IPS-18c (cell line): ENCODE data around the gene C12orf56.

Source experiments
- H3K4me3 ChIP-seq: 2 replicates; pipeline ENCODE4 v1.7.0; 2013; ENCODE audit warnings: low read depth, mild to moderate bottlenecking, low read length, moderate library complexity; ENCODE audit not compliant: insufficient read depth
- H3K9me3 ChIP-seq: one replicate; pipeline ENCODE4 v1.6.1; 2013; ENCODE audit warnings: mild to moderate bottlenecking, low read length, moderate library complexity; ENCODE audit not compliant: control insufficient read depth, insufficient read depth

The C12orf56 gene

DNA sequence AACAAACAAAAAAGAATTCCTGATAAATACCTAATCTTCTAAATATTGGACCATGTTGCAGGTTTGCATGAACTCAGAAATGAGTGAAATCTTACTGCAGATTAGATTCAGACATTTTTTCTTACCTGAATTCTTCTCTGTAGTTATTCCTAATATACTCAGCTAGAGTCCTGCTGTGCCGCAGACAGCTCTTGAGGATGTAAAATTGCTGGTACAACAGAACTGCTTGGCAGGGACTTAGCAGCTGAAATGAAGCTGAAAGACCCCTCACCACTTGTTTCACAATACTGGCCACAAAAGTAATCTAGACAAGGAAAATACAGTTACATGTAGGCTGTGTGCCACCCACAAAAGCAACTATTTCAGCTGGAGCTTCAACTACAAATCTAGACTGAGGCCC lies 120.1 kb downstream of the C12orf56 start:
- Histone ChIP-seq H3K9me3 (no peaks in the 10 kb centered on the region), H3K4me3 (no peak overlapping the region)

DNA sequence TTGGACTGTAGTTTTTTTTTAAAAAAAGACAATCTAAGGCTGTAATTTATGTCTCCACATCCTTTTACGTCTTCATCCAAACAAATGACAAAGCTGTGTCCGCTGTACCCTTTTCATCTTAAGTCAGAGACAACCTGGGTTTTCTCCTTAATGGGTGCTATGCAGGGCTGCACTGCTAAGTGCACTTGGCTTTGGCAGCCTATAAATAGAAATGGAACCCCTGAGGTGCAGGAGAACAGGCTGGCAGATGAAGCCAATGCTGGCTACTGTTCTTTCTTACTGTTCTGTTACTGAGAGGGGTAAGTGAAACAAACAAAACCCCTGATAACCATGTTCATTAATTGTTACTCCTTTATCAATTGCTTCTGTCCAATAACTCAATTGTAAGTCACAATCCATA lies 121.4 kb downstream of the C12orf56 start:
- no peak overlapping the region for H3K4me3 ChIP-seq
- no peaks in the 10 kb centered on the region for H3K9me3 ChIP-seq

- no peak overlapping the region for H3K4me3 ChIP-seq
- peaks cover 2% of the 10 kb centered on the region for H3K9me3 ChIP-seq
Measured at GRCh38 chr12:64268409-64268808, 122.1 kb downstream of the C12orf56 start.

DNA sequence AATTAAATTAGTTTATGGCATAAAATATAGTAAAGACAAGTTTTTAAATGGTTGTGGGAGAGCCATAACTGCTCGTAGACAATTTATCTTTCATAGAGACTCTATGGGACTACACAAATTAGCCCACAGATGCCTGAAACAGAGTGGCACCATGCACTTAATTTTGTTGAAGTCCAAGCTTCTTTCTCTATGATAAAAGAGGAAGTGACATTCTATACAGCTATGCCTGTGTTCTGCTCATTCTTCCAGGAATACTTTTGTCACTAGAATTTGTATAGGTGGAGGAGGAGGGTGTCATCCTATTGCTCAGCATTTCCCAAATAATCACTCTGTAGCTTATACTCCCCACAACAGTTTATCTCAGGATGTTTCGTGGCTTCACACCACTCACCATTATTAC lies 124.7 kb downstream of the C12orf56 start:
- H3K4me3 ChIP-seq: no peak overlapping the region
- H3K9me3 ChIP-seq: peaks cover 2% of the 10 kb centered on the region

DNA sequence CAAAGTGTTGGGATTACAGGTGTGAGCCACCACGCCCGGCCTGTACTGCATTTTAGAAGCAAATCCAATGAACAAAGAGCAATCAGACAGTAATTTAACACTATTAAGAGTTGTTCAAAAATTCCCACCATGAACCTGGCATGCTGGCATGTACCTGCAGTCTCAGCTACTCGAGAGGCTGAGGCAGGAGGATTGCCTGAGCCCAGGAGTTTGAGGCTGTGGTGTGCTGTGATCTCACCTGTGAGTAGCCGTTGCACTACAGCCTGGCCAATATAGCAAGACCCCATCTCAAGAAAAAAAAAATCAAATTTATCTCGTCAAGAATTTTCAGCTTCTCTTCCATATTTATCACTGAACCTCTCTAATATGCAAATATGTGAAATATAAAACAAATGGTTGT lies 128.7 kb downstream of the C12orf56 start:
- peaks cover 2% of the 10 kb centered on the region for H3K9me3 ChIP-seq
- H3K4me3 ChIP-seq: no peak overlapping the region

- no peak overlapping the region for H3K4me3 ChIP-seq
- no peaks in the 10 kb centered on the region for H3K9me3 ChIP-seq
Measured at GRCh38 chr12:64258576-64258975, 132.0 kb downstream of the C12orf56 start.

GRCh38 chr12:64256166-64256800 lies 134.3 kb downstream of the C12orf56 start:
- H3K4me3 ChIP-seq: no peak overlapping the region

GRCh38 chr12:64255249-64255648 lies 135.3 kb downstream of the C12orf56 start:
- Histone ChIP-seq H3K4me3 (no peak overlapping the region), H3K9me3 (no peaks in the 10 kb centered on the region)

More at GRCh38 chr12:64256166-64256800, 134.3 kb downstream of the C12orf56 start:
- no peaks in the 10 kb centered on the region for H3K9me3 ChIP-seq

DNA sequence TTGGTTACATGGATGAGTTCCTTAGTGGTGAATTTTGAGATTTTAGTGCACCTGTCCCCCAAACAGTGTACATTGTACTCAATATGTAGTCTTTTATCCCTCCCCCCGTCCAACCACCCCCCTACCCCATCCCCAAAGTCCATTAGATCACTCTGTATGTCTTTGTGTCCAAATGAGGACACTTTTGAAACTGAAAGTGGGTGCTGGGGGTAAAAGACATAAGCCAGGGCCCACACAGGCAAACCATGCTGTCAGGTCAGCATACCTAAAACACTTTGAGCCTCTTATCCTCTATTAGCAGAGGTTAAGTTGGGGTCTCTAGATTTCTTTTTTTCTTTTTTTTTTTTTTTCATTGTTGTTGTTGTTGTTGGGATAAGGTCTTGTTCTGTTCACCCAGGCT lies 137.2 kb downstream of the C12orf56 start:
- Histone ChIP-seq H3K4me3 (no peak overlapping the region), H3K9me3 (no peaks in the 10 kb centered on the region)

DNA sequence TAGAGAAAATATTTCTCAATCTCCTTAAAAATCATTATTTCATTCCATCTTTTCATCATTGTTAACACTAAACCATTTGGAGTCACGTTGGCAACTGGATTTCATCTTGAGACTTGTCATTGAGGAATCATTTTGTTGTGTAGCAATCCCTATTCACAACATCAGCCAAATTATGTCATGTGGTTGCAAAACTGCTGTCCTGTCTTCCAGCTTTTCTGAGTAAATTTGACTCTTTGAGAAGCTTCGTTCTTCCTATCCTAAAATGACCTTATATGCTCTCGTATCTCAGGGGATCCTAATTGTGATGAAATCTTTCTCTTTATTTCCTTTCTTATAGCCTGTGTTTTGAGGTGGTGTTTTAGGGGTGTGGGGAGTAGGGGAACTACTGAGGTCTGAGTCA lies 137.9 kb downstream of the C12orf56 start:
- H3K9me3 ChIP-seq: no peaks in the 10 kb centered on the region
- no peak overlapping the region for H3K4me3 ChIP-seq

- H3K4me3 ChIP-seq: no peak overlapping the region
- no peaks in the 10 kb centered on the region for H3K9me3 ChIP-seq
Measured at GRCh38 chr12:64243809-64244208, 146.7 kb downstream of the C12orf56 start.

DNA sequence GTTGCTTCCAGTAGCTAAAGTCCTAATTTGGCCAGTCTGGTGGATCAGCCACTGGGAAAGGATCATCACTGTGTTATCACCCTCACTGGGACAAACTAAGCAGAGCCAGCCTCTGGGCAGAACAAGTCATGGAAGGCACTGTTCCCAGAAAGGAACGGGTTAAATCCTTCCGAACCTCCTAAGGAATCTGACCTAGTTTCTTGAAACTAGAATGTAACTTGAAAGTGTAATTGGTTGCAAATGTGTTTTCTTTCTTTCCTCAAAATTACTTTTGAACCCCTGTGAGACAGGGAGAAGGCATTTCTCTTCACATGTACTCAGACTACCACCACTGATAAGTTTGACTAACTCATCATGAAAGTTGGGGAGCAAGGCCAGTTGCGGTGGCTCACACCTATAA lies 149.8 kb downstream of the C12orf56 start:
- Histone ChIP-seq H3K9me3 (no peaks in the 10 kb centered on the region), H3K4me3 (no peak overlapping the region)

- no peaks in the 10 kb centered on the region for H3K9me3 ChIP-seq
- H3K4me3 ChIP-seq: no peak overlapping the region
Measured at GRCh38 chr12:64237382-64237781, 153.2 kb downstream of the C12orf56 start.

DNA sequence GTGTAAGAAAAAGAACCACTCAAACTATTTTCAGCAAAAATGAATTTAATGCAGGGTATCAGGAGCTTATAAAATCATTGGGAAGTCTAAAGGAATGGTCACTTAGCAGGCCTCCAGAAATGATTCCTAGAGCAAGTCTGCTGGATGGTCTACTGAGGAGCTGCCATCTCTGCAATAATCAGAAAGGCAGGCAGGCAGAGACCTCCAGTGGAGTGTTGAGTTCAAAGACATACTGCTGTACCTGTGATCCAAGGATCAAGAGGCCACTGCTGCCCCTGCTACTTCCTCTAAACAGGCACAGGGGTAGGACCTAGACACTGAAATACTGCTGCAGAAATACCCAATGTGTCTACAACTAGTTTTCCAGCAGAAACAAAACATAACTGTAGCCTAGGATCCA lies 154.0 kb downstream of the C12orf56 start:
- H3K9me3 ChIP-seq: no peaks in the 10 kb centered on the region
- no peak overlapping the region for H3K4me3 ChIP-seq

DNA sequence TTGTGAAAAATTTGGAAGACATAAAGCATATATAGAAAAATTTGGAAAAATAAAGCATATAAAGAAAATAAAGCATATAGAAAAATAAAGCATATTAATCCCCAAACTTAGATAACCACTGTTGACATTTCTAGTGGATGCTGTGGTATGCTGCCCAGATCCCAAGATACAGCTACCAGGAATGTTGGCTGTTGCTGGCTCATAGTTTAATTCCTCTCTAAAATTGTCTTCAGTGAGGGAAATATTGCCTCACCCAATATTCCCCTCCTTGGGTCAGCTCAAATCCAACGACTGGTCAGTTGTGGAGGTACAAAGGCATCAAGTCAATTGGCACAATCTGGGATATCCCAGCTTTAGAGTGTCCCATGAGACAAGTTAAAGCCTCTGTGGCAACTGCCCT lies 158.4 kb downstream of the C12orf56 start:
- no peaks in the 10 kb centered on the region for H3K9me3 ChIP-seq
- H3K4me3 ChIP-seq: no peak overlapping the region

GRCh38 chr12:64229796-64230195 lies 160.8 kb downstream of the C12orf56 start:
- Histone ChIP-seq H3K9me3 (no peaks in the 10 kb centered on the region), H3K4me3 (no peak overlapping the region)

GRCh38 chr12:64229240-64229639 lies 161.3 kb downstream of the C12orf56 start:
- Histone ChIP-seq H3K4me3 (no peak overlapping the region), H3K9me3 (no peaks in the 10 kb centered on the region)

GRCh38 chr12:64225626-64226025 lies 164.9 kb downstream of the C12orf56 start:
- no peaks in the 10 kb centered on the region for H3K9me3 ChIP-seq
- H3K4me3 ChIP-seq: no peak overlapping the region
